ENCODE measurements around the gene MUSTN1. TPM values are rescaled to one million over a fixed set of nuclear protein-coding genes. Genes with fewer than 3 reads are reported as not detected.

The MUSTN1 gene
- total RNA-seq, 1 donor from 2014 or later = 2.0 TPM

DNA sequence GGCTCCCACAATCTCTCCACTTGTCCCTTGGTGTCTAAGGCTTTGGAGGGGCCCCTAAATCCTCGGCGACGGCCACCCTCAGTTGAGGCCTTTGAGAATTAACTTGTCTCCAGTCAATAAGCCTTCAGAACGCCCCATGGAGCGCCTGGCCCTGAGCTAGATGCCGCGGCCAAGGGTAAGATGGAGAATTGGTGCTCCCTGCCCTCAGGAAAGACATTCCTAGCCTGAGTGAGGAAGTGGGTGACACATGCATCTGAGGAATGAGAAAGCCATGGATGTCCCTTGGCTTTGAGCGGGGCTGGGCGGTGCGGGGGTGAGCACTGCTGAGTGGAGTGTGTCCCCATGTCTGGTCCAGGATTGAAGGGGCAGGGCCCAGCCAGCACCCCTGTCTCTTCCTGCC is 17.6 kb downstream of the MUSTN1 start:
- no peaks in the 10 kb centered on the region for H3K36me3 Mint-ChIP-seq (ENCODE audit: unreplicated experiment)
- TF ChIP-seq, protein P1, sequence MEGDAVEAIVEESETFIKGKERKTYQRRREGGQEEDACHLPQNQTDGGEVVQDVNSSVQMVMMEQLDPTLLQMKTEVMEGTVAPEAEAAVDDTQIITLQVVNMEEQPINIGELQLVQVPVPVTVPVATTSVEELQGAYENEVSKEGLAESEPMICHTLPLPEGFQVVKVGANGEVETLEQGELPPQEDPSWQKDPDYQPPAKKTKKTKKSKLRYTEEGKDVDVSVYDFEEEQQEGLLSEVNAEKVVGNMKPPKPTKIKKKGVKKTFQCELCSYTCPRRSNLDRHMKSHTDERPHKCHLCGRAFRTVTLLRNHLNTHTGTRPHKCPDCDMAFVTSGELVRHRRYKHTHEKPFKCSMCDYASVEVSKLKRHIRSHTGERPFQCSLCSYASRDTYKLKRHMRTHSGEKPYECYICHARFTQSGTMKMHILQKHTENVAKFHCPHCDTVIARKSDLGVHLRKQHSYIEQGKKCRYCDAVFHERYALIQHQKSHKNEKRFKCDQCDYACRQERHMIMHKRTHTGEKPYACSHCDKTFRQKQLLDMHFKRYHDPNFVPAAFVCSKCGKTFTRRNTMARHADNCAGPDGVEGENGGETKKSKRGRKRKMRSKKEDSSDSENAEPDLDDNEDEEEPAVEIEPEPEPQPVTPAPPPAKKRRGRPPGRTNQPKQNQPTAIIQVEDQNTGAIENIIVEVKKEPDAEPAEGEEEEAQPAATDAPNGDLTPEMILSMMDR (IDR thresholded peaks at IDR 0.05) = no peak
- H3K27ac Mint-ChIP-seq (ENCODE audit: unreplicated experiment) = no peak overlapping the region
- DNase-seq (ENCODE audit: extremely low spot score, unreplicated experiment) = no peak
- no peaks in the 10 kb centered on the region for H3K27me3 Mint-ChIP-seq (ENCODE audit: unreplicated experiment)
- H3K9me3 Mint-ChIP-seq (ENCODE audit: unreplicated experiment) = no peaks in the 10 kb centered on the region
- no peak overlapping the region for H3K4me3 Mint-ChIP-seq (ENCODE audit: unreplicated experiment)
- H3K4me1 Mint-ChIP-seq (ENCODE audit: unreplicated experiment) = no peaks in the 10 kb centered on the region

GRCh38 chr3:52816654-52817053 is 18.2 kb downstream of the MUSTN1 start:
- TF ChIP-seq, protein P1 (IDR thresholded peaks at IDR 0.05) = no peak
- DNase-seq (ENCODE audit: extremely low spot score, unreplicated experiment) = no peak
- no peaks in the 10 kb centered on the region for H3K36me3 Mint-ChIP-seq (ENCODE audit: unreplicated experiment)
- no peak overlapping the region for H3K27ac Mint-ChIP-seq (ENCODE audit: unreplicated experiment)
- H3K9me3 Mint-ChIP-seq (ENCODE audit: unreplicated experiment) = no peaks in the 10 kb centered on the region
- no peaks in the 10 kb centered on the region for H3K4me1 Mint-ChIP-seq (ENCODE audit: unreplicated experiment)
- H3K4me3 Mint-ChIP-seq (ENCODE audit: unreplicated experiment) = no peak overlapping the region
- no peaks in the 10 kb centered on the region for H3K27me3 Mint-ChIP-seq (ENCODE audit: unreplicated experiment)

DNA sequence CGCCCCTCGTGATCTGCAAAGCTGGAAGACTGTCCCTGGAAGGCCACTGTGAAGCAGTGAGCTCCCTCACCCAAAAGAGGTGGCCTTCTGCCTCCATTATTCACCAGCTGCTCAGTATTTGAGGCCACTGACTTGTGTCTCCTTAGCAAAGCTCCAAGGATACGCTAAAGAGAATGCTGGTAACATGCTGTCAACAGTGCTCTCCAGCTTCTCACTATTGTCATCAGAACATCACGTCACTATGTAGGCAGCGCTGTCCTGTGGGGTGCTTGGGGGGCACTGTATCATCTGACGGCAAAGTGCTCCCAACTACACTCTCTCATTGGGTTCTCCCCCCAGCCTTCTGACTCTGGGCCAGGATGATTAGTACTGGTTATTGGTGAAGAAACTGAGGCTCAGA is 18.6 kb downstream of the MUSTN1 start:
- no peaks in the 10 kb centered on the region for H3K27me3 Mint-ChIP-seq (ENCODE audit: unreplicated experiment)
- TF ChIP-seq, protein P1 (IDR thresholded peaks at IDR 0.05) = no peak
- H3K27ac Mint-ChIP-seq (ENCODE audit: unreplicated experiment) = no peak overlapping the region
- H3K4me3 Mint-ChIP-seq (ENCODE audit: unreplicated experiment) = no peak overlapping the region
- H3K36me3 Mint-ChIP-seq (ENCODE audit: unreplicated experiment) = no peaks in the 10 kb centered on the region
- DNase-seq (ENCODE audit: extremely low spot score, unreplicated experiment) = no peak
- no peaks in the 10 kb centered on the region for H3K9me3 Mint-ChIP-seq (ENCODE audit: unreplicated experiment)
- H3K4me1 Mint-ChIP-seq (ENCODE audit: unreplicated experiment) = no peaks in the 10 kb centered on the region

- no peaks in the 10 kb centered on the region for H3K9me3 Mint-ChIP-seq (ENCODE audit: unreplicated experiment)
- no peaks in the 10 kb centered on the region for H3K4me1 Mint-ChIP-seq (ENCODE audit: unreplicated experiment)
- no peak for DNase-seq (ENCODE audit: extremely low spot score, unreplicated experiment)
- TF ChIP-seq, protein P1 (IDR thresholded peaks at IDR 0.05) = no peak
- no peak overlapping the region for H3K4me3 Mint-ChIP-seq (ENCODE audit: unreplicated experiment)
- H3K27ac Mint-ChIP-seq (ENCODE audit: unreplicated experiment) = no peak overlapping the region
- no peaks in the 10 kb centered on the region for H3K36me3 Mint-ChIP-seq (ENCODE audit: unreplicated experiment)
- peaks cover 3% of the 10 kb centered on the region for H3K27me3 Mint-ChIP-seq (ENCODE audit: unreplicated experiment)
Measured at GRCh38 chr3:52813810-52814209, 21.0 kb downstream of the MUSTN1 start.

DNA sequence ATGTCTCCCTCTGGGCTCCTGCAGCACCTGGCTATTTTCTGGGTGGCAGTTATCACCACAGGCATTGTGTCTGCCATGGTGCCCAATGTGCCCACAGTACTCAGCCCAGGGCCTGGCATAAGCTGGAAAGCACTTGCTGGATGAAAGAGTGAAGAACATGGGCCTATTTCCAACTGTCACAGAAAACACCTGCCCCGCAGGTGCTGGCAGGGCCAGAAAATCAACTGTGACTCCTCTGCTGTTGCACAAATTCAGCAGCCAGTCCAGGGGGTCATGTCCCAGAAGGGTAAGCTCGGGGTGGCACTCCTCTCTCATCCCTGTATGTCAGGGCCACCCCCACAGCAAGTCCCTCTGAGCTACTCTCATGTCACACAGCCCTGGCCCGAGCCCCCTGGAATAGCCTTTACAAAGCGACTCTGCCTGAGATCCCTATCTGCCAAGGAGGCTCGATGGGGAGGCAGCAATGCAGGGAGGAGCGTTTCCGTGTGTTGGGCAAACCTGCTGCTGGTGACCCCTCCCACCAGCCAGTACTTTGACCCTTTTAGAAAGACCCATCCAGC is 23.3 kb downstream of the MUSTN1 start:
- no peaks in the 10 kb centered on the region for H3K9me3 Mint-ChIP-seq (ENCODE audit: unreplicated experiment)
- TF ChIP-seq, protein P1 (IDR thresholded peaks at IDR 0.05) = no peak
- no peaks in the 10 kb centered on the region for H3K36me3 Mint-ChIP-seq (ENCODE audit: unreplicated experiment)
- no peaks in the 10 kb centered on the region for H3K4me1 Mint-ChIP-seq (ENCODE audit: unreplicated experiment)
- H3K27me3 Mint-ChIP-seq (ENCODE audit: unreplicated experiment) = peaks cover 3% of the 10 kb centered on the region
- no peak overlapping the region for H3K27ac Mint-ChIP-seq (ENCODE audit: unreplicated experiment)
- no peak overlapping the region for H3K4me3 Mint-ChIP-seq (ENCODE audit: unreplicated experiment)
- no peak for DNase-seq (ENCODE audit: extremely low spot score, unreplicated experiment)

Data from osteocyte (in vitro differentiated cells).